HG02798 (cell line): Measurements from ENCODE around the gene COL24A1.
"Not testable (repeated sequence)": the region's sequence is repeated elsewhere in the genome, so short reads cannot be mapped to it uniquely, and the experiment has no call there.

Experiments
- ATAC-seq: cut with Tn5 transposase; IDR thresholded peaks from one replicate; pipeline ENCODE4 v1.9.1; 2021; ENCODE audit warnings: mild to moderate bottlenecking; ENCODE audit not compliant: unreplicated experiment, poor library complexity

The COL24A1 gene

DNA sequence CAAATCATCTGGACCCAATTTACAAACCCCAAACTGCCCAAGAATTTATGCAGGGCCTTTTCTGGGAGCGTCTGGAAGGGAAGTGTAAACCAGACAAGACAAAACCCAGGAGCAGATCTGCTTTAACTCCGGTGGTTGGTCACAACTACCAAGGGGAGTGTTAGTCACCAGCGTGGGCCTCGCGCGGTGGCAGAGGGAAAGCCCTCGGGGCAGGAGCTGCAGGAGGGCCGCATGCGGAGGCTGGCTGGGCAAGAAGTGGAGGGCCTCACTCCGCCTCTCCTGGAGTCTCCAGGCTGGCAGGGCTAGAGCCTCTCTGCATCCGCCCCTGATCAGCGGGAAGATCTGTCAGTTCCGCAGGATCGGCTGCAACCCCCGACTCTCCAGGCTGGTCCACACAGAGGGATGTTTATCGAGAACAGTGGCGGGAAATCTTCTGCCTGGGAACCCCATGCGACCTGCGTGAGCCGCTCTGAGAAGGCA is 2.0 kb downstream of the COL24A1 start:
- no peak for ATAC-seq

DNA sequence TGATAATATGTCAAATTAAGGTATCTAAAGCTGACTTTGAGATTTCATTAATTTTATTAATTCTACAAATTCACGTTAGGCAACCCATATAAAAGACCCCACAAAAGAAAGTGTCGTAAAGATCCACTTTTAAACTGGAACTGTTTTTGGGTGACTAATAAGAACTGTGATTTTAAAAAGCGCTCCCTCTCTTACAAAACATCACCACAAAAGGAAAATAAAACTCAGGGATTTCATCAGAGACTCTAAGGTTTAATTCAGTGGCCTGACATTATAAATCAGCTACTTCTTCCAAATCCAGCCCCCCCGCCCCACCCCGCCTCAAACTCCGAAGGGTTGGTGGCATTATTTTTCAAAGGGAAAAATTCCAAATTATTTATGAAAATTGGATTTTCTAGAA is 2.7 kb downstream of the COL24A1 start:
- no peak for ATAC-seq

DNA sequence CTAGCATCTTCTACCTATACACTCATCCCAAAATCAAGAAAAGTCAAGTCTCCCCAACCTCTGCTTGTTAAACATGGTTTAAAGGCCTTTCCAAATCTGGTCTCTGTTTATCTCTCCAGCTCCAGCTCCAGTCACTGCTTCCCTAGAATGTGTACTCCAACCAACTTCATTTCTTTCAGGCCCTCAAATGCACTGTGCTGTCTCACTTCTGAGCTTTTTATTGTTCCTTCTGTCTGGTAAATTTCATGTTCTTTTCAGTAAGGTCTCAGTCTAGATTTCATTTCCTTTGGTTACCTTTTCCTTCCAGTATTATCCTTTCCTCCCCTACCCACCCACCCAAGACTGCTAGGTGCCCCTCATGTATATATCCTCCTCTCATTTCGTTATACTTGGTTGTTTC is 3.7 kb downstream of the COL24A1 start:
- no peak for ATAC-seq

DNA sequence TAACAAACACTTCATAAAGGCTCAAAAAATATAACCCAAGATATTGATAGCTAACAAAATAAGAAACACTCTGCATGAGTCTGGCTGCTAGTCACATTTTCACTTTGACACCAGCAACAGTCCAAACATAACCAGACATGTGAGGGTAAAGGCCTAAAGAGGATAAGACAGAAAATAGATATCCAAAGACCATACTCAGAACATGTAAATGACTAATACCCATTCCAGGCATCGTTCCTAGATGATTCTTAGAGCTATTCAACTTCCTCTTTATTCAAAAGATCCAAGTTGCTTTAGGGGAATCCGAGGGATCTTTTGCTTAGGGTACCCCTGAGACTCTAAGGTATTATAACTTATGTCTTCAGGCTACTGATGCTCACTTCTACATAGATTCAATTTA is 5.1 kb downstream of the COL24A1 start:
- no peak for ATAC-seq

DNA sequence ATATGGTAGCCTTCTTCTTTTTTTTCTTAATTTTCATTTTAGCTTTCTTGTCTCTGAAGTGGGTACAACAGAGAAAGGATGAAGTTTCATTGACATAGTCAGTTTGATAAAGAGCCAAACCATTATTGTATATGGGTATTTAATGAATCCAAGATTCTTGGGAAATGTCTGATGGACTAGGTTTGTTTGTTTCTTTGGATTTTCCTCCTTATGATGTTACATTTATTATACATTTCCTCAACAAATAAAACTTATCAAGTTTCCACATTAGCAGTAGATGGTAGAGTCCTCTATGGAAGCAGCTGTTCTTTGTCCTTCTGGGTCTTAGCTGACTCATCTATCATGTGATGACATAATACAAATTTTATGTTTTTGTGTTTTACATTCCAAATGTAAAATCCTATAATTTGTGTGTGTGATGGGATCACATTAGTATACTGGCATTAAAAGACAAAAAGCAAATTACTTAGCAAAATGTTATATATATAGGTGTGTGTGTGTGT is 6.0 kb downstream of the COL24A1 start:
- ATAC-seq, result no peak

DNA sequence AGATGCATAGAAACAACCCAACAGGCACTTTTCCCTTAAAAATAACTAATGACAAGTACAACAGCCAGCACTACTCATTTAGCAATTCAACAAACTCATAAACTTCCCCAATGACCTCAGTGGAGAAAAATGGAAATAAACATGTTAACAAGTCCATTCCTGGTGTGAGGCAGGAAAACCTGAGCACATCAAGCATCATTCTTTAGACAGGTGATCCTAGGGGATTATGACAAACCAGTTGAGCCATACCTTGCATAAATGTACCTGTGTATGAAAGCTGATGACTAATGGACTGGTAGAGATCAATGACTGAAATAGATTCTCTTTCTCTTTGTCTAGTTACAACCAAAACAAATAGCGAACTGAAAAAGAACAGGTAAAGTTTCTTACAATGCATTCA is 7.0 kb downstream of the COL24A1 start:
- no peak for ATAC-seq

DNA sequence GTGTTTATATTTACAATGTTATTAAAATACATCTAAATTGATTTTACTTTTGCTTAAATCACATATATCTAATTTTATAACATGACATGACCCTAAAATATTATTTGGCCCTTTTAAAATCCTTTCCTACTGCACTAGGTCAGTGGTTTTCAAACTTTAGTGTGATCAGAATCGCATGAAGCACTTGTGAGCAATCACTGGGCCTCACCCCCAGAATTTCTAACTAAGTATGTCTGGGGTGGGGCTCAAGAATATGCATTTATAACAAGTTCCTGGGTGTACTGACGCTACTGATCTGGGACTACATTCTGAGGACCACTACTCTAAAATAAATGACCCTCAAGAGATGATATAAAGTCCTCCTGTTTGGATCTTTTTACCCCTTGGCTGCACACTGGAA is 8.8 kb downstream of the COL24A1 start:
- ATAC-seq, result no peak

DNA sequence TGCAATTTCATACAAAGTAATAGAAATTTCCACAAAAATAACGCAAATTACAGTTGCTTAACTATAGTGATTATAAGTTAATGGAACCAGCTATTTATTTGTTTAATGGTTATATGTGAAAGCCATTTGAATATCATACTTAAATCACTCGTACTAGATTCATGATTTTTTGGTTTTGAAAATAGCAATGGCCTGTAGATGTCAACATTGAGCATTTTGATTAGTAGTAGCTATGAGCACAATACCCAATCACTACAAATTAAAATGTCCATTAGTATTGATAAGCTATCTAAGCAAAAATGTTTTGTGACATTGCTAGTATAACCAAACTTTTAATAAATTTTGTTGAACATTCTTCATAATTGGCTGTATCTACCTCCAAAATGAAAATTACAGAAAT is 10.0 kb downstream of the COL24A1 start:
- ATAC-seq, result no peak

DNA sequence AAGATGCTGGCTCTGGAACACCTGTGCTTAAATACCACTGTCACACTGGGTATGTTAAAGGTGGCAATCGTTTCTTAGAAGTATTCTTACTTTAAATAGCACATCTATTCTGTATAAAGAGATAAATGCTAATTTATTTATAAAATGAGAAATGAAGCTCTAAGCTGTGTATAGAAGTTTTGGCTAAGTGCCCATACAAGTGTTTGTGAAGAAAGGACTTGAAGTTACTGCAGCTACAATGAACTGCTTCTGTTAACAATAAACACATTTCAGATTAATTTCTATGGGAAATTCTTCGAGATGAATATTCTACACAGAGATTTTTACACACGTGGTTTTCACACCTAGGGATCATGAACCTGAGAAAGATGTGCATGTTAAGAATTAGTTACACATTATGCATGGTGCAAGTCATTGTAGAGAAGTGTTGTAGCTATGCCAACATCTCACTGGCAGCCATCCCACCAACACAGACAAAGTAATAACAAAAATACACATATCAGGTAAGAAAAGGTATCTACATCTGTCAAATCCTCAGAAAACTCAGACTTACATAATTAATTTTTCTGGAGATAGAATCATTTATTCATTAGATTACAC is 16.2 kb downstream of the COL24A1 start:
- no peak for ATAC-seq

DNA sequence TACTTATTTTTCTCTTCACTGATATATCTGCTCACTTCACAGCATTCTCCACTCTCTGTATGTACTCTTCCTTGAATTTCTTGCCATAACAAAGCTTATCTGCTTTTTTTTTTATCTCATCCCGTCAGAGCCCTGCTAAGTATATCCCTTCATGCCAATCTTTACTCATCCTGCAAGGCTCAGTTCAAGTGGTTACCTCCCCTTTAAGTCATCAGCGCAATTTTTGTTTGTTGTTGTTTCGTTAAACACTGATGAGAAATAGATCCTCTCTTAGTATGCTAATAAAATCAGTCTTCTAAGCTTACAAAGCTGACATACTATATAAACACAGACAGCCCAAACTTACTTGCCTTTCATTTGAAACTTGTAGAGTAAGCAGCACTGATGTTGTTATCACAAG is 17.8 kb downstream of the COL24A1 start:
- no peak for ATAC-seq

DNA sequence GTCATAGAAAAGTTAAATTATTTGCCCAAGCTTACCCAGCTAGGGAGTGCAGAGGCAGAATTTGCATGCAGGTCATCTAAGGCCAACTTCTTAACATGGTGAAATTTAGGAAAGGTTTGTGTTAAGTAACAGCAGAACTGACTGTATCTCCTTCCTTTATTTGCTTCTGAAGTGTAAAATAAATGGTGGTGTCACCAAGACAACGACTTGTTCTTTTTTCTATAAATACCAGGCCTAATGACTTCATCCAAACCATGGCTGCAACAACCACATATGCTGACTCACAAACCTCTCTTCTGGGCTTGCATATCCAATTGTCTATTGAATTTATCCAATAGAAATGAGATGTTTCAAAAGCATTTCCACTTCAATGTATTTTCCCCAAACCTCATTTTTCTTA is 19.1 kb downstream of the COL24A1 start:
- no peak for ATAC-seq

DNA sequence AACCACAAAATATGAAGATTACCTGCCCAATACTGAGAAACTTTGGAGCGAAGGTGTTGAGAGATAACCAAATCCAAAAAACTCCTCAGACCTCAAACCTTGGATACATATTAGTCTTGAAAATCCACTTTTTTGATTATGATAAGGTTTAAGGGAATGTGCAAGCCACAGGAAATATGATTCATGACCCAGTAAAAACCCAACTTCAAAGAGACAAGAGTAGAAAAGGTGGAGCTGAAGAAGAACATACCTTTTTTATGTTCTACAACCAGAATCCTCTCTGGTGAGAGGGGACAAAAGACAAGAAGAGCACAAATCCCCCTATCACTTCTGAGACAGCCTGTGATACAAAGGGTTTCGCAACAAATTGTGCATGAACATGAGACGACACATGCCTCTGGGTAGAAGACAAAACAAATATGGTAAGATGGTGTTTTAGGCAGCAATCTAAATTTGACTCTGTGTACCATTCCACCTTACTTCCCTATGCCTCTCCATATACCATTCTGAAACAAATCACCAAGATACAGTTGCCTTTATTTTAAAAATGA is 37.3 kb downstream of the COL24A1 start:
- ATAC-seq, result no peak

DNA sequence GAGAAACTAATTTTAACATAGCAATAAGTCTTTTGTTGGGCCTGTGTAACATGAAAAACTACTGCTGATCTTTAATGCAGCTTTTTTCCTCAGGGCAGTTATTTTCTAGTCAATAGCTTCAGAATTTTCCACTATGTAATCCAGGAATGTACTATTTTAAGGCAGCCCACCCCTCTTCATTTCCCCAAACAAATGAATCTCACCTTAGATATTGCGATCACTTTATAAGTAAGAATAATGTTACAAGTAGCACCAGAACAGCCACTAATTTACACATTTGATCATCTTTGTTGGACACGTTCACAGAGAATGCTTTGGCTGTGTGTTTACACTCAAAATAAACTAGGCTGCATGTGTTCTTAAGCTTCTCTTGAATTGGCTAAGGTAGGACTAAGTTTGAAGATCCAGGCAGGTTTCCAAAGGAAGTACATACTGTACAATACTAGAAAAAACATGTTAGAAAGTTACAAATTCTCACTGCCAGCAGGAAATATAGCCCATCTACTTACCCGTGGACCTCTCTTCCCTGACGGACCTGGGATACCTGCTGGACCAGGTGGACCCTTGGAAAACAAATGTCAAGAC is 41.7 kb downstream of the COL24A1 start:
- ATAC-seq, result no peak

DNA sequence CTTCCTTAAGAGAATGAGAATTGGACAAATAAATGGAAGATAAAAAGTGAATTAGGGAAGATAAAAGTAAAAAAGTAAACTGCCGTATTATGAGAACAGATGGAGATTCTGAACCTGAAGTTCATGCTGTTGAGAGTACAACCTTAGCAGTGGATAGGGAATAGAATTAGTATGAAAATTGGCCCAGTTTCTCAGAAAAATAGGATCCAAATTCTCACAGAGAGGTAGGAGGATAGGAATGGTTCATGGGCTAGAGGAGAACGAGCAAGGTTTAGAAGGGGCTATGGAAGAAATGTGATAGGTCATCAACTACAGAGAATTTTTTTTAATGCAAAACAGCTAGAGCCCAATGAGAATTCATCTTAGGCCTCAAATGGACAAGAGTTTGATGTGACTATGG is 42.3 kb downstream of the COL24A1 start:
- no peak for ATAC-seq

DNA sequence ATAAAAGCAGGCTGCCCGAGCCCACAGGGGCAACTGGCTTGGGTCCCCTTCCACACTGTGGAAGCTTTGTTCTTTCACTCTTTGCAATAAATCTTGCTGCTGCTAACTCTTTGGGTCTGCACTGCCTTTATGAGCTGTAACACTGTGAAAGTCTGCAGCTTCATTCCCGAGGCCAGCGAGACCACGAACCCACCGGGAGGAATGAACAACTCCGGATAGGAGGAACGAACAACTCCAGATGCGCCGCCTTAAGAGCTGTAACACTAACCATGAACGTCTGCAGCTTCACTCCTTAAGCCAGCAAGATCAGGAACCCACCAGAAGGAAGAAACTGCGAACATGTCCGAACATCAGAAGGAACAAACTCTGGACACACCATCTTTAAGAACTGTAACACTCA is 45.0 kb downstream of the COL24A1 start:
- not testable (repeated sequence) for ATAC-seq

DNA sequence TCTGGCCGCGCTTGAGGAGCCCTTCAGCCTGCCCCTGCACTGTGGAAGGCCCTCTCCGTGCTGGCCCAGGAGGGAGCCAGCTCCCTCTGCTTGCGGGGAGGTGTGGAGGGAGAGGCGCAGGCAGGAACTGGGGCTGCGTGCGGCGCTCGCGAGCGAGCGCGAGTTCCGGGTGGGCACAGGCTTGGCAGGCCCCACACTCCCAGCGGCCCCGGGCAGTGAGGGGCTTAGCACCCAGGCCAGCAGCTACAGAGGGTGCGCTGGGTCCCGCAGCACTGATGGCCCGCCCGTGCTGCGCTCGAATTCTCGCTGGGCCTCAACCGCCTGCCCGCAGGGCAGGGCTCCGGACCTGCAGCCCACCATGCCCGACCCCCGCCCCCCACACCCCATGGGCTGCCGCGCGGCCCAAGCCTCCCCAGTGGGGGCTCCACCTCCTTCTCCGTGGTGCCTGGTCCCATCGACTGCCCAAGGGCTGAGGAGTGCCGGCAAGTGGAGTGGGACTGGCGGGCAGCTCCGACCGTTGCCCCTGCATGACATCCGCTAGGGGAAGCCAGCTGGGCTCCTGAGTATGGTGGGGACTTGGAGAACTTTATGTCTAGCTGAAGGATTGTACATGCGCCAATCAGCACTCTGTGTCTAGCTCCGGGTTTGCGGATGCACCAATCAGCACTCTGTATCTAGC is 46.0 kb downstream of the COL24A1 start:
- ATAC-seq, result no peak

DNA sequence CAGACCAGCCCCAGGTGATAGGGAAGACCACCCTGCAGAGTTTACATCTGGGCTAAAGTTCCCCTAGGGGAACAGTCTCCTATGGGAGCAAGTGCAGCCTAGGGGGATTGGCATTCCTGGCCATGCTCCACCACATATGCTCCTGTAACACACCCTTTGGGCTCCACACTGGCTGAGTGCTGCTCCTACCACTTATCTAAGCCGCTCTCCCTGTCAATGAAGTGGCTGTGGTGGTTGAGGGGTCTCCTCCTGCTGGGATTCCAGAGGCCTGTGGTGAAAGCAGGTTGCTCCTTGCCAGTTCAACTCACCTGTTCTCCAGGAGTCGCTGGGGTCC is 51.1 kb downstream of the COL24A1 start:
- no peak for ATAC-seq

DNA sequence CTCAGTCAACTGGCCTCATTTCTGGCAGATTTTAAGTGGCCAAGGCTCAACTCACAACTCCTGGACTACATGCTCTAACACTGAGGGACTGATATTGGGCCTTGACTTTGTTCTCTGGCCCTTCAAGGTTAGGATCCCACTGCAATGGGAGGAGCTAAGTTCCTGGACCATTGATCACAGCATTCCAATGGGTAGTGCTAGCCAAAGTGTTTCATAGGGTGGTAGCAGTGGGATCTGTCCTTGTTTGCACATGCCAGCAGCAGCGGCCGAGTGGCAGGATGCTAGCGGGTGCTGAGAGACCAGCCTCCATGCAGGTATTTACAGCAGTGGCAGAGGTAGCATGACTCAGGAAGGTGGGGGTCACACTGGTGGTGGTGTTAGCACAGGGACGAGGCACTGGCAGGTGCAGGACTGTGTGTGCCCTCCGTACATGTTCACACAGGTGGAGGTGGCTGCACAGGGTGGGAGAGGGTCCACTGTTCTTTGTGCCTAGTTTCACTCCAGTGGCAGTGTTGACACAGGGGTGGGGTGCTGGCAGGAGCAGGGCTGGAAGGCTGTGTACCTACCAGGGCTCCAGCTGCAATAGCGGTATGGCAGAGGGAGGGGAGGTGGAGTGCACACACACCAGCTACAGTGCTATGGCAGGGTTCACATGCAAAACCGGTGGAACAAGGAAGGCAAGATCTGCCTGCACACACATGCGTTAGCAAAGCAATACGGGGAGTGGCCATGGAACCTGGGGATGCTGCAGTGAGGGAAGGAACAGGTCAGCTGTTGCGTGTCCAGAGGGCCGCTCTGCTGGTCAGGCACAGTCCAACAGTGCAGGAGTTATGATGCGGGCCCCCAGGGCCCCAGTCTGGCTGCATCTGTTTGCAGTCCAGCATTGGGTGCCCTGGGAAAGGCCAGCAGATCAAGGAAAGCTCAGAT is 51.7 kb downstream of the COL24A1 start:
- no peak for ATAC-seq

DNA sequence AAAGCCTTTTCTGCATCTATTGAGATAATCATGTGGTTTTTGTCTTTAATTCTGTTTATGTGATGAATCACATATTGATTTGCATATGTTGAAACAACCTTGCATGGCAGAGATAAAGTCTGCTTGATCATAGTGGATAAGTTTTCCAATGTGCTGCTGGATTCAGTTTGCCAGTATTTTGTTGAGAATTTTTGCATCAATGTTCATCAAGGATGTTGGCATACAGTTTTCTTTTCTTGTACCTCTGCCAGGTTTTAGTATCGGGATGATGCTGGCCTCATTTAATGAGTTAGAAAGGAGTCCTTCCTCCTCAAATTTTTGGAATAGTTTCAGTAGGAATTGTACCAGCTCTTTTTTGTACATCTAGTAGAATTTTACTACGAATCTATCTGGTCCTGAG is 55.0 kb downstream of the COL24A1 start:
- ATAC-seq, result no peak

DNA sequence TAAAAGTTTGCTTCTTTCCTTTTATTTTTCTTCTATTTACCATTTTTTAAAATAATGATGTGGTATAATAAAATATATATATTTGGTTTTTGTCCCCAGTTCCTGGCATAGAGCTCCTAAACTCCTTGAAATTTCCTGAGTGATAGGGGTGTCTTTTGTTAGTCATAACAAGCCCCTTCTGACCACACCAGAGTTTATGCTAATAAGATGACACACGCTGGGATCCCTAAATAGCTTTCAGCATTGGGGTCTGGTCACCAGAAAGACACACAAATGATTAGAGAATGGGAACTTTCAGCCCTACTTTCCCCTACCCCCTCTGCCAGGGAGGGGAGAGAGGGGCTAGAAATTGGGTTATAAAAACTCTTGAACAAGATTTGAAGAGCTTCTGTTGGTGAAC is 56.2 kb downstream of the COL24A1 start:
- no peak for ATAC-seq

DNA sequence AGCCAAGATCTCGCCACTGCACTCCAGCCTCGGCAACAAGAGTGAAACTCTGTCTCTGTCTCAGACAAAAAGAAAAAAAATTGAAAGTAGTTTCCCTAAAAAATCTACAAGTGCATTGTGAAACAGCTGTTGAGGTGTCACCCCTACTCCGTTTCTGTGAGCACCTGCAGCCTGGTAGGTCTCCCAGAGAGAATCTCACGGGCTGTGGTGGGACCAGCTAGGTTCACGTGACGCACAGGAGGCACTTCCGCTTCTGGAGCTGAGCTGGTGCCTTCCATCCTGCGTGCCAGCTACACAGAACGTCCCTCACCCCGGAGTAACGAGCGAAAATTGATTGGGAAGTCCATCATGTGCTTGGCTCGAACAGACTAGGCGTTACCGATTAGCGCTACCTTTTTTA is 66.8 kb downstream of the COL24A1 start:
- no peak for ATAC-seq
